HepG2 (cell line): ENCODE results near the gene TANGO2.

ENCODE experiments used
- ATF1 ChIP-seq: IDR thresholded peaks from 2 replicates; pipeline ENCODE4 v1.6.1; 2016; ENCODE audit warnings: mild to moderate bottlenecking, control low read depth
- CHD4 ChIP-seq: fragments of 200-600 bp; sonication (generic); IDR thresholded peaks from 2 replicates; pipeline ENCODE4 v1.7.0; 2017; ENCODE audit warnings: mild to moderate bottlenecking, low read length, borderline replicate concordance
- ELF1 ChIP-seq: sonication (generic); formaldehyde crosslinking; IDR thresholded peaks from 2 replicates; pipeline ENCODE4 v1.4.0; 2020; ENCODE audit warnings: missing genetic modification reagents
- NCOR1 ChIP-seq: fragments of 200-600 bp; sonication (generic); IDR thresholded peaks from 2 replicates; pipeline ENCODE4 v1.7.0; 2017; ENCODE audit warnings: antibody characterized with exemption, low read length, borderline replicate concordance
- POLR2A ChIP-seq, 2 experiments: IDR thresholded peaks; 2 replicates each; pipeline ENCODE4 v1.6.1; 2011; ENCODE audit warnings: low read depth in 2 of 2, low read length in 2 of 2, mild to moderate bottlenecking in 1 of 2, moderate library complexity in 1 of 2; ENCODE audit not compliant: insufficient read depth in 1 of 2
- RAD21 ChIP-seq: fragments of 450-650 bp; formaldehyde crosslinking; IDR thresholded peaks from 2 replicates; pipeline ENCODE4 v1.5.0; 2020; ENCODE audit warnings: mild to moderate bottlenecking
- ZBTB20 ChIP-seq: sonication (generic); formaldehyde crosslinking; IDR thresholded peaks from 2 replicates; pipeline ENCODE4 v1.8.1; 2023; ENCODE audit warnings: missing genetic modification reagents, low read depth, mild to moderate bottlenecking, borderline replicate concordance

GRCh38 chr22:20011993-20012740, 8.7 kb upstream of the TANGO2 start:
- TF ChIP-seq ZBTB20 (CRISPR knock-in tag) = no peak
- no peak for TF ChIP-seq NCOR1
- no peak for TF ChIP-seq ELF1 (CRISPR knock-in tag)
- no peak for TF ChIP-seq ATF1
- no peak for TF ChIP-seq CHD4
- no peak for TF ChIP-seq POLR2A (IDR thresholded peaks at IDR 0.05; ENCODE audit: insufficient read depth in 1 of 2, low read depth in 2 of 2, low read length in 2 of 2)
- TF ChIP-seq RAD21 (CRISPR knock-in tag) = no peak
